ENCODE results near the gene PDCD7. TPM values are rescaled to one million over a fixed set of nuclear protein-coding genes. Genes with fewer than 3 reads are reported as not detected.
"Not testable (repeated sequence)": the region's sequence is repeated elsewhere in the genome, so short reads cannot be mapped to it uniquely, and the experiment has no call there.

The PDCD7 gene
- total RNA-seq, 2 experiments from 2014 or later, result 38.3 to 39.4 TPM

DNA sequence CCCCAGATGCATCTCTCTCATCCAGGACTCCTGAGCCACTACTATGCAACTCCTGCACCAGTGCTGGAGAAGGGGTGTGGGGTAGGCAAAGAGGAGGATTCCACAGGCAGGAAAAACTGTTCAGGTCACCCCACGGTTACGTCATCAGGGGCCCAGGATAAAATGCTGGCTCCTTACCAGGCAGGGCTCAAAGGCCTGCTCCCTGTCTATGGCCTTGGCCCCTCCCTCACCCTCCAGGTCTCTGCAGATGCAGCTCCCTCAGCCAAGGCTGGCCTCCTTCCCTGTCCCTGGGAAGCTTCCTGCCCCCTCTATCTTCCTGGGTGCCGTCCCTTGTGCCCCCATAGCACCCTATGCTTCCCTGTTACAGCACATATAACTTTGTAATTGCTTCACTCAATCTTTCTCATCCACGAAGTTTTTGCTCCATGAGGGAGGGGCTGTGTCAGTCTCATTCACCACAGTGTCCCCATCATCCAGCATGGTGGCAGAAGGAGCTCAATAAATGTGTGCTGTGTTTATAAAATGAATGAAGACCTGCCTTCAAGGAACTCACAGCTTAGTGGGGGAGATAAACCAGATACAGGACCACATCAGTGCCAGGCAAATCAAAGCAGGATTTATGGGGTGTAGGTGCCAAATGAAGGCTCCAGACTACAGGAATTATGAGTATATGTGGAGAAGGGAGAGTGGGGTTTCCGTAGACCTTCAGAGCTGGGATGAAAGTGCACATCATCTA lies 38.4 kb downstream of the PDCD7 start:
- ChIA-PET POLR2A (no interaction called here), CTCF (no interaction called here)

DNA sequence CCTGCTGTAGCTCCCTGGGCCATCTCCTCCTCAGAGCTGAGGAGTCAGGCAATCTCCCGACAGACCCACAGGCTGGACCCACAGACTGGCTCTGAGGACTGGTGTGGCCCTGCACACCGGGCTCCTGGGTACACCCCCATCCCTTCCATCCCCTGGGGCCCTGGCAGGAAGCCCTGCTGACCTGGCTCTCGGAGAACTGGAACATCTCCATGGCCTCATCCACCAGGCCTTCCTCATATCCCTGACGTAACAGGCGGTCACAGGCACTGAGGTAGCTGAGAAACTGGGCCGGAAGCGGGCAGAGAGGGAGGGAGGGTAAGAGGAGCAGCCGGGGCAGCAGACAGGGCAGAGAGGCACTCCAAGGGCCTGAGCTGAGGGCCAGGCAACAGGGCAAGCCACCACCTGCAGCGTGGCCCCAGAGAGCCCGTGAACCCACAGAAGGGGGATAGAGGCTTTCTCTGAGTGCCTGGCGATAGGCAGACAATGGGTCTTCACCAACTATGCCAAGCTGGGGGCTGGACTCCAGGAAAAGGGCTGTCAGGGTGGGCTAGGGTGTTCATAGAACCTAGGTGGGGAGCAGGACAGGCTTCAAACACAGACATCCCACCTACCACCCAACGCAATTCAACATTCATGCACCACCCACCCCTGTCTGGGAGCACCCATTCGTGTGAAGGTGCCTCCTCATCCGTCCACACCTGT lies 39.2 kb downstream of the PDCD7 start:
- CTCF ChIA-PET, result no interaction called here
- POLR2A ChIA-PET, result no interaction called here

DNA sequence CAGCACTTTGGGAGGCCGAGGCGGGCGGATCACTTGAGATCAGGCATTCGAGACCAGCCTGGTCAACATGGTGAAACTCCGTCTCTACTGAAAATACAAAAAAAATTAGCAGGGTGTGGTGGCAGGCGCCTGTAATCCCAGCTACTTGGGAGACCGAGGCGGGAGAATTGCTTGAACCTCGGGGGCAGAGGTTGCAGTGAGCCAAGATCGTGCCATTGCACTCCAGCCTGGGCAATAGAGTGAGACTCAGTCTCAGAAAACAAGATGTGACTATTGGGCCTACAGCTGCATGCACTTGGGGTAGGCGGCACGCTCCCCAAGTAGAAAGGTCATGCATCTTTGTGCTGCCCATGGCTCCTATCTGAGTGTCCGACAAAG lies 39.8 kb downstream of the PDCD7 start:
- POLR2A ChIA-PET, CTCF ChIA-PET: not testable (repeated sequence)

DNA sequence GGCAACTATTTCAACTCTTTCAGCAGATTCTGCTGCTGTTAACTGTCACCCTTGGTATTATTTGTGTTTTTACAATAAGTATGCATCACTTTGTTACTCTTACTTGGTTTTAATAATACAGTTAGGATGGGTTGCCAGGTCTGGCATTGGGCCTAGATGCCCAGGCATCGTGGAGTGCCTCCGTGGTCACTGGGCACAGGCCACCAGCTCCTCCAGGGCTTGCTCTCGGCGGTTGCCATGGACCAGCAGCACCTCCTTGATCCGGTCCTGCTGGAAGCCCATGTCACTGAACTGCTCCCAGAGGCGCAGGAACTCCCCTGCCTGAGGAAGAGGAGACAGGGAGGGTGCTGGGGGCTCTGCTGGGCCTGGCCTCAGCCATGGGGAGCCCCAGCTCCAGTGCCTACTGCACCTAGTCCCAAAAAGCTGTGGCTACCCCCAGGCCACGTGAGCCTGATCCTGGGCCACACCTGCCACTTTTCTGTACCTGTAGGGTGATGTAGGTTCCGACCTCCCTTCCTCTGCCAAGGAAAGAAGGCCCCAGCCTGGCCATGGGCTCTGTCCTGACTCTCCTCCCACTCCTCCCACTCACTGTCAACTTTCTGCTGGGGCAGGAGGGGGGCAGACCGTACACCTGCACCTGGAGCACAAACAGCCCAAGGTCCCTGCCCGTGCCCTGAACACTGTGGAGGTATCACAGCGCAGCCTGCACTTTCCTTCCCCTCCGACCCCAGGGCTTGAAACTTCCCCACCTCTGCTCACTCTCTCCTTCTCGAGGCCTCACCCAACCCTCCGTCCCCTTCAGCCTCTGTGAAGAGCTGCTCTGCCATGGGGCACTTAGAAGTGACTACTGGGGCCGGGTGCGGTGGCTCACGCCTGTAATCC lies 40.5 kb downstream of the PDCD7 start:
- ChIA-PET CTCF (no interaction called here), POLR2A (no interaction called here)

DNA sequence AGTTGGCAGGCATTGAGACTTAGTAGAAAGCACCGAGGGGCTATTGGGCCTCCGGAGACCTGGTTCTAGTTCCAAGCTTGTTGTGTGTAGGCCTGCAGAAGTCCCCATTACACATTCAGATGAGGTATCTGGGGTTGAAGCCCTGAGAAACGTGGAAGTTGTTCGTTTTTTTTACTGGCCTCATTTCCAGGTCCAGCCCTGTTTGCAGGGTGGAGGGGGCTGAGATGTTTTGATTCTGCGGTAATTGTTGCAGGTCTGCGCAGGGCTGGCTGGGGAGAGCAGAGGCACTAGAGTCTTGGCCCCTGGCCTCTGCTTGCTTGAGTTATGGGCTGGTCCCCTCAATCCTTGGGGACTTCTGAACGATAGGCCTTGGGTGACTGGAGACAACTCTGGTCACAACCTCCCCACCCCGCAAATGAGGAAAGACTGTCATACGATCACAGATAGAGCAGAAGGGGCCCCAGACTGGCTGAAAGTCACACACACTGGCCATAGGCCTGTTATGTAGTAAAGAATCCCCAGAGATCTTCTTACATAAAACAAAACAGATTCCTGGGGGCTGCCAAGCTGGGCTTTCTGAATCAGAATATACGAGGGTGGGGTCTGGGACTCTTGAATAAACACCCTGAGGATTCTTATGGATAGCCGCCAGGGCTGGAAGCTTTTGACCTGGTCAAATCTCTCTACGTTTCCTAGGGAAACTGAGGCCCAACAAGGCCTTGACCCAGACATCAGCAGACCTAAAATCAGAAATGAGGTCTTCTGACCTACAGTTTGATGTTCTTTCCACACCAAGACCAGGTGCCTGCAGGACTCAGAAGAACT lies 41.5 kb downstream of the PDCD7 start:
- ChIA-PET CTCF (no interaction called here), POLR2A (no interaction called here)

DNA sequence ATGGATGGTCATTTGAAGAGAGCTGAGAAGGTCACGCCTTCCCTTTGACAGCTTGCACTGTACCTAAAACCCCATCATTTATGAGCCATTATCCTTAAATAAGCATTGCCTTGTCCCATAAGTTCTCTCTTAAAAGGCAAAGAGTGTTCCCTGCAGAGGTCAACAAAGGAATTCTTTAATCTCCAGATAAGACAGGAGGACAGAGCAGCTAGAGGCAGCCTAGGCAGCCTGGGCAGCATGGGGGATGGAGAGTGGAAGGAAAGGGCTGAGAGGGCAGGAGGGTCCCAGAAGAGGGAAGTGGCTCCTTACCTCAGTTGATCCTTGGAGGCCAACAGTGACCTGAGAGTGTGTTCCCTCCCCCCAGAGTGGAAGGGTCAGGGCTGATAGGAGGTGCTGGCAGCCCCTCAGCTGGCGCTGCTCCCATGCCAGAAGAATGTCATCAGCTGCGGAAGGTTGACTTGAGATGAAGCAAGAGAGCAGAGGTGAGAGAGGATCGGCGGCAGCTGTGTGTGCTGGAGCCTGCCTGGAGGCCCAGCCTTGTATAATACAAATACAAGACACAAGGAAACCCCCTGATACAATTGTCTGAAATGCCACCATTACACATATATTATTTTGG lies 44.3 kb downstream of the PDCD7 start:
- CTCF ChIA-PET, result no interaction called here
- POLR2A ChIA-PET, result no interaction called here

DNA sequence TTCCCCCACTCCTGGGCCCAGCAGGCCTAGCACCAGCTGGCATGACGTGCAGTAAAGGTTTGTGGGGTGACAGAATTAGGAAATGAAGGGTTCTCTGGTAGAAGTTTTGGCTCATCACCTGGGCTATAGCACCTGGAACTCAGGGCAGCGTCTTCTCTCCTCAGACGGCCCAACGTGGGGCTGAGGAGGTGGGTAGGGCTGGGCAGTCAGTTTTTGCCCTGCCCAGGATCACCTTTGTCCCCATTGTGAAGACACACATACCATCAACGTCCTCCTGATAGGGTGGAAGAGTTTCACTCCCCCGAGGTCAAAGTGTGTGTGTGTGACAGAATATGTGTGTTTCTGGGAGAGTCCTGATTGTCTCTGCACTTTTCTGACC lies 45.0 kb downstream of the PDCD7 start:
- POLR2A ChIA-PET, result no interaction called here
- CTCF ChIA-PET, result no interaction called here

DNA sequence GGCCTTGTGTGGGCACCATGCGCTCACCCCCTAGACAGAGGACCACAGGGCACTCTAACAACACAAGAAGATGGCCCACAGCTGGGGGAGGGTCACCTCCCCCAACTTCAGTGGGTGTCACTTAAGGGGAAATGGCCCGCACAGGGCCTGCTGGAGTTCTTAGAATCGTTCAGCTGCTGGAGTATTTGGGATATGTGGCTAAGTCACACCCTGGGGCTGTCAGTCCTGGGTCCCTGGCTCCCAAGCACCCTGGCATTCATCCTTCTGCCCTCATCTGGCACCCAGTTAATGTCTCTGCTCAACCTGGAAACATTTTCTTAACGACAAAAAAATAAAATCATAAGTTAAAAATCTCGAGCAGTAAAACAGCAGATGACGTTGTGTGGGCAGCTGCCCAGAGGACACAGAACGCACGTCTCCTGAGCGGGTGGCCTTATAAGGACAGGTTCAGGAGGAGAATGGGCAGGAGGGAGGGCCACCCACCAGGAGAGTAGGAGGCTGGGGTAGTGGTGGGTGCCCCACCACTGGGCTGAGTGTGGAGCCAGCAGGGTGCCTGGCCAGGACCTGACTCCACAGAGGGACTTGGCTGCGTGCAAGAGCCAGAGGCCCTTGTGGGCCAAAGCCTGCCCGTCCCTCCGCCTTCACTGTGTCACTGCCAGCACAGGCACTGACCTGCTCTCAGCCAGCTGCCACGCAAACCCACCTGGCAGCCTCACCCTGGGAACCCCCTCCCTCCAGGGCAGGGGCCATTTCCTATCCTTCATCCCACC lies 45.5 kb downstream of the PDCD7 start:
- POLR2A ChIA-PET, result no interaction called here
- CTCF ChIA-PET, result interaction anchor here (1.3 kb wide), 1 partner anchor 33 kb away, joined by 3 read pairs; no protein-coding TSS in a partner anchor

DNA sequence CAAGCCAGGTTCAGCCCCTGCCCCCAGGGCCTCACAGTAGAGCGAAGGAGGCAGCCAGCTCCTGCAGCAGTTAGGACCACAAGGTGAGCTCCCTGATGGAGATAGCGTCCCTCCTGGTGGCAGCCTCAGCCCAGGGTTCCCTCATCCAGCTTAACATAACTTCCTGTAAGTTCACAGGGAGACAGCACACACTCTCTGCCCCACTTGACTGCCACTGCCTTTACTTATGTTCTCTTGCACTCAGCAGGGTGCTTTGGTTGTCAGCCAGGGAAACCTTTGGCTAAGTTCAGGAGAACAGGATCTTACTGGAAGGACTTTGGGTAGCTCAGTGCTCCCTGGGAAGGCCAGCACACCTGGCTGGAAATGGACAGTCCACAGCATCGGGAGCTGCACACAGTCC lies 46.2 kb downstream of the PDCD7 start:
- POLR2A ChIA-PET, result no interaction called here

DNA sequence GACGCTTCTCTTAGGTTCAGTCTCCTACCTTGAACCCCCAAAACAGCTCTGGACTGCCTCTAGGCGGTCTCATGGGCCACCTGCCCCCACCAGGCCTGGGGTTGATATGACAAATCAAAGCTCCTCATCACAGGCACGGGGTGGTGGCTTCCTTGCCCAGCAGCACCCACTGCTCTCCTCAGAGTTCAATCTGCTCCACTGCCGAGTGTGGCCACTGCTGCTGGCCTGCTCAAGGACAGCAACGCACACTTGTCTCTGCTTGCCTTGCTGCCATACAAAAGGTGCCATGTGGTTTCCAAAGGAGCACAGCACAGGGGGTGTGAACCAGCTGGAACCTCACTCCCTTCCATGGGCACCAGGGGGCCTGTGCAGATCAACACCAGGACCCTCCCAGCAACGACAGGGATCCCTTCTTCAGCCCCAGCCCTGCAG lies 46.9 kb downstream of the PDCD7 start:
- ChIA-PET POLR2A (no interaction called here), CTCF (interaction anchor here (0.8 to 1.3 kb wide), 2 partner anchors 11 to 32 kb away, joined by 3 to 6 read pairs; no protein-coding TSS in a partner anchor)

More for the DNA sequence above, 46.2 kb downstream of the PDCD7 start:
- CTCF ChIA-PET, result interaction anchor here (0.8 to 1.3 kb wide), 2 partner anchors 11 to 32 kb away, joined by 3 to 6 read pairs; no protein-coding TSS in a partner anchor

DNA sequence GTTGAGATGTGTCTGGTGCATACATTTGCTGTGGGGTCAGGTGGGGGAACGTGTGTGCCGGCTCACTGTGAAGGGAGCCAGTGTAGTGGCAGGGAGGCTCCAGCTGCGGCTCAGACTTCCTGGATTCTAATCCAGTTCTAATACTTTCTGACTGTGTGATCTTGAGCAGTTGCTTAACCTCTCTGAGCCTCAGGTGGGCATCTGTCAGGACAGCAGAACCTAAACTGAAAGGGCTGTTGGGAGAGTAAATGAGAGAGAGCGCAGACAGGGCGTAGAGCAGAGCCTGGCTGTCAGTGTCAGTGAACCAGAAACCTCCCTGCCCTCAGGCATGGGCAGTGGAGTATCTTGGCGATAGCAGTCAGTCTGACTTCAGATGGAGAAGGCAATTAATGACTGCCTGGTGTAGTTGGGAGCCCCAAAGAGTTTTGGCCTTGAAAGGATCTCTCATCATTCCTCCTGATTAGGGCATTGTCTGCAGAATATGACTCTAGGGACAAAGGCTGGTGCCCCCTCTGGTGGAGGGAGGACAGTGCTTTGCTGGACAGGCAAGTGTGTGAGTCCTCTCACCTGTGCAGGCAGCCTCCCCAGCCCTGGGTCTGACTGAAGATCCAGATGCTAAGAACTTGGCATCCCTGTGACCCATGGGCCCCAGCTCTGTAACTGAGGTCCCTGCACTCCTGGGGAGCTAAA lies 47.5 kb downstream of the PDCD7 start:
- POLR2A ChIA-PET, result no interaction called here
- CTCF ChIA-PET, result no interaction called here

DNA sequence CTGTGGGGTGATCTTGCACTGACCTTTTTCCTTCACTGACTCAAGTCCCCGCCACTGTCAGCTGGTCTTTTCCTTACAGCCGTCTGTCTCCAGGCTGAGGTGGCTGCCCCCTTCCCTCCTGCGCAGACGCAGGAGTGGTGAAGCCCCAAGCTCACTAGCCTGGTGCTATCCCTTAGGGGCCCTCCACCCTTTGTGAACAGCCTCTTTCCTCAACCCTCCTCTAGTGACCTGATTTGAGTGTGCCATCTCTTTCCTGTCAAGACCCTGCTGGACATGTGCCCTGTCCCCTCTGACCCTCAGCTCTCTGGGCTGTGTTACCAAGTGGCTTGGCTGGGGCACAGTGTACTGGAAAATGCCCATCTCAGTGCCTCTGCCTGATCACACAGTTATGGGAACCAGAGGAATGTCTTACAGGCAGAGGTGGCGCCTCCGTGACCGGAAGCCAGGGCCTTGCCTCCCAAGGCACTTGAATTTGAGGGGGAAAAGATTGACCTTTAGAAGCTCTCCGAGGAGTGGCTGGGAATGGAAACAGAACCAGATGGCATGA lies 48.3 kb downstream of the PDCD7 start:
- ChIA-PET CTCF (interaction anchor here (1.2 kb wide), 1 partner anchor 51 kb away, joined by 4 read pairs; no protein-coding TSS in a partner anchor), POLR2A (interaction anchor here (0.6 kb wide), 1 partner anchor 420 kb away, joined by 11 read pairs; no protein-coding TSS in a partner anchor)

DNA sequence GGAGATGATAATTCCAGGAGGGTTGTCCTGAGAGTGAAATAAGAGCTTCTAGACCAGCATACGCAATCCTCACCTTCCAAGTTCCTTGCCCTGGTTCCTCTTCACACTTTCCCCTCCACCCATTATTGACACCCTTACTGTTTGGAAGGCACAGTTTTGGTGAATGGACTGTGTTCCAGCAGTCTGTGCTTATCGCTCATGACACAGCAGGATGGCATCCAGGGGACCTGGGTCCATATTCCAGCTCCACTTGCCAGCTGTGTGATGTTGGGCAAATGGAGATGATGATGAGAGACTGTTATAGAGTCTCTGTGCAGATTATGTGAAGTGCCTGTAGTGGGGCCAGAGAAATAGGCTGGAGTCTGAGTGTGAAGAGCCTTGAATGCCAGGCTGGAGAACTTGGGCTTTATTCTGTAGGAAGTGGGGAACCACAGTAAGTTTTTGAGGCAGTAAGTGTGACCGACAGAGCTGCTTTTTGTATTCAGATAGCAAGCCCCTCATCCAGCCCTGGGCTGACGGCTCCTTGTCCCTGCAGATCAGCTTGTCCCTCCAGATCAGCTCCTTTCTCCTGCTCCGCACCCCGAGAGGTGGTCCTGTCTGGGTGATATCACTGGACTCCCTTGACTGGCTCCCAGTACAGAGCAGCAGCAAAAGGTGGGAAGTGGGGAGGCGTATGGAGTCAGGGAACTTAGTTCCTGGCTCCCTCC lies 49.0 kb downstream of the PDCD7 start:
- POLR2A ChIA-PET, result interaction anchor here (0.6 kb wide), 1 partner anchor 420 kb away, joined by 11 read pairs; no protein-coding TSS in a partner anchor
- CTCF ChIA-PET, result interaction anchor here (1.2 kb wide), 1 partner anchor 51 kb away, joined by 4 read pairs; no protein-coding TSS in a partner anchor

DNA sequence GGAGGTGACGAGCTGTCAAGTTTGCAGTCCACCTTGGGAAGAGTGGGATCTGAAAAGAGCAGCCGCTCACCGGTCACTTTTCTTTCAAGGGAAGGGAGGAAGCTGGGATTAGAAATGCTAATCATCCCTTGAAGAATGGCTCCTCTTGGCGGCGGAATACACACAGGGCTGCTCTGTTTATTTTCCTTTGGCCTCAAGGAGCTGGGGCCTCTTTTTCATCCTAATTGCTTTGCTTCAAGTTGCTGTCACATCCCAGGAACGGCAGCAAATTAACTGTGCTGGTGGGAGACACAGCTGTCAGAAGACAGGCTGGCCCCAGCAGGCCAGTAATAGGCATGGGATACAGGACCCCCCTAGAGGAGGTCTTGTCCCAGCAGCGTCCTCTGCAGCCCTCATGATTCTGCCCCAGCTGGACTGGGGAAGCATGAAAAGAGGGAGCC lies 50.3 kb downstream of the PDCD7 start:
- POLR2A ChIA-PET, result interaction anchor here (0.6 kb wide), 1 partner anchor 71 kb away, joined by 4 read pairs; no protein-coding TSS in a partner anchor
- CTCF ChIA-PET, result interaction anchor here (1.1 kb wide), 1 partner anchor 183 kb away, joined by 3 read pairs; no protein-coding TSS in a partner anchor

DNA sequence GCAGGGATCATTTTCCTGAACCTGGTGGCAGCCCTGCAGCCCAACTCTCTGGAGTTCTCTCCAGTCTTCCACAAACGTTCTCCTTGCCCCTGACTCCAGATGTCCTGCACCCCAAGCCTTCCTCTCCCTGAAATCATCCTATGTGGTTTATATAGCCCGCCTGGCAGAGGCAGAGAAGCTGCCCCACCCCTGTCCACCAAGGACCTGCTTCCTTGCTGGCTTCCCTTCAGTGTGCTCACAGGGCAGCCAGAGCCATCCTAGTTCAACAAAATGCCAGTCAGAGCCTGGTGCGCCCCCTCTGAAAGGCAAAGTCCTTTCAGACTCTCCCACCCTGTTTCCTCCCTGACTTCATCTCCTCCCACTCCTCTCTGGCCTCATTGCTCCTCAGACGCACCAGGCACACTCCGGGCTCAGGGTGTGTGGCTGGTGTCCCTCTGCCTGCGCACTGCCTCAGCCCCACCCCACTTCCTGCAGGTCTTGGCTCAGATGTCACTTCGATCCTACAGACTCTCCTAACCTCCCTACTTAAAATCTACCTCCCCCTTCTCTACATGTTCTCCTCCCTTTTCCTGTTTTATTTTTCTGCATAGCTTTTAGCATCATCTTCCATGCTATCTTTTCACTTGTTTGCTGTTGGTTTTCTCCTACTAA lies 51.2 kb downstream of the PDCD7 start:
- CTCF ChIA-PET, result interaction anchor here (1.1 kb wide), 1 partner anchor 184 kb away, joined by 3 read pairs; no protein-coding TSS in a partner anchor

DNA sequence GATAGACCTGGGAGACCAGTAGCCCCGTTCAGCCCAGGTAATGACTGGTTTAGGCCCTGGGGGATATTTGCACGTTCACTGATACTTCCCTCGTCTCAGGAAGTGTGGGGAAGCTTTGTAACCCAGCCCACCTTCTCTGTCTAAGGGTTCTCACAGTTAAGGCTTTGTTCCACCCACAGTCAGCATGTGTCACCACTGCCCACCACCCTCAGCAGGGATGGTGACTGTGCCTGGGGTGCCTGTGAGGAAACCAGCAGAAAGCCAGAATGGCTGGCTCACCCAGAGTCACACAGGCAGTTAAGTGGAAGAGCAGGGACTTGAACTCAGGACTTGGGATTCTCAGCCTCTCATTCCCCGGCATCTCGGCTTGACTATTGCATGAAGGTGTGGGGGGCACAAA lies 51.9 kb downstream of the PDCD7 start:
- ChIA-PET CTCF (no interaction called here), POLR2A (no interaction called here)

More for the DNA sequence above, 51.2 kb downstream of the PDCD7 start:
- POLR2A ChIA-PET, result no interaction called here
